Measurements from ENCODE around the gene EML4.
"Not testable (repeated sequence)": the region's sequence is repeated elsewhere in the genome, so short reads cannot be mapped to it uniquely, and the experiment has no call there.

Gene EML4

GRCh38 chr2:42361728-42362283 is 192.7 kb downstream of the EML4 start:
- DNase-seq = no peak

GRCh38 chr2:42363413-42363812 is 194.3 kb downstream of the EML4 start:
- no peak for DNase-seq

GRCh38 chr2:42364658-42365057 is 195.5 kb downstream of the EML4 start:
- no peak for DNase-seq

GRCh38 chr2:42366411-42366810 is 197.3 kb downstream of the EML4 start:
- DNase-seq = no peak

- no peak for DNase-seq
Observed at GRCh38 chr2:42367835-42368234, 198.7 kb downstream of the EML4 start.

- no peak for DNase-seq
Observed at GRCh38 chr2:42368817-42369531, 199.8 kb downstream of the EML4 start.

- no peak for DNase-seq
Observed at GRCh38 chr2:42369532-42370229, 200.5 kb downstream of the EML4 start.

- DNase-seq = no peak
Observed at GRCh38 chr2:42371611-42372473, 202.7 kb downstream of the EML4 start.

GRCh38 chr2:42372474-42373200 is 203.5 kb downstream of the EML4 start:
- no peak for DNase-seq

GRCh38 chr2:42376758-42377157 is 207.6 kb downstream of the EML4 start:
- DNase-seq = no peak

GRCh38 chr2:42378415-42378814 is 209.3 kb downstream of the EML4 start:
- no peak for DNase-seq

- DNase-seq = not testable (repeated sequence)
Observed at GRCh38 chr2:42380026-42380425, 210.9 kb downstream of the EML4 start.

- no peak for DNase-seq
Observed at GRCh38 chr2:42382144-42382543, 213.0 kb downstream of the EML4 start.
